Esophagus muscularis mucosa (tissue), 3 donors: ENCODE data around the gene AFF2.

Experiments
- CTCF ChIP-seq, 3 experiments: fragments of 200-600 bp in 2 of 3; fragments of 450-650 bp in 1 of 3; sonication (generic) in 2 of 3; IDR thresholded peaks; one replicate each; pipeline ENCODE4 v1.5.1; 2017 to 2019; ENCODE audit warnings: antibody characterized with exemption in 3 of 3, mild to moderate bottlenecking in 2 of 3, moderate library complexity in 1 of 3
- POLR2A ChIP-seq: fragments of 450-650 bp; IDR thresholded peaks from one replicate; pipeline ENCODE4 v1.6.1; 2017; ENCODE audit warnings: antibody characterized with exemption, moderate library complexity, mild to moderate bottlenecking, low read depth

- no peak for TF ChIP-seq POLR2A
- no peak for TF ChIP-seq CTCF (IDR thresholded peaks at IDR 0.05)
Measured at GRCh38 chrX:148556498-148556897, 56.1 kb downstream of the AFF2 start.
